ENCODE results near the gene NPAS3. TPM values are rescaled to one million over a fixed set of nuclear protein-coding genes. Genes with fewer than 3 reads are reported as not detected.

Gene NPAS3
- total RNA-seq, 1 donor from 2014 or later = not detected

GRCh38 chr14:33811721-33812120 is 873.0 kb downstream of the NPAS3 start:
- no peak overlapping the region for H2AFZ ChIP-seq (replicated peaks)
- Mint-ChIP-seq H3K4me3 (no peak overlapping the region), H3K4me1 (no peaks in the 10 kb centered on the region), H3K9me3 (no peaks in the 10 kb centered on the region), H3K27ac (no peak overlapping the region), H3K27me3 (ENCODE audit: insufficient read depth, low read depth) (peaks cover 4% of the 10 kb centered on the region), H3K36me3 (no peaks in the 10 kb centered on the region)
- H3K27me3 ChIP-seq = no peaks in the 10 kb centered on the region
- no peaks in the 10 kb centered on the region for H3K9me3 ChIP-seq (ENCODE audit: low read depth)
- no peaks in the 10 kb centered on the region for H3K79me2 ChIP-seq (ENCODE audit: low read depth)
- H3K4me1 ChIP-seq = no peaks in the 10 kb centered on the region
- no peaks in the 10 kb centered on the region for H3F3A ChIP-seq (ENCODE audit: low read depth)
- H4K20me1 ChIP-seq (ENCODE audit: low read depth) = no peaks in the 10 kb centered on the region
- H3K27ac ChIP-seq = no peak overlapping the region
- H3K36me3 ChIP-seq = no peaks in the 10 kb centered on the region
- no peak for DNase-seq (ENCODE audit: low spot score)
- no peak overlapping the region for H3K9ac ChIP-seq
- H3K4me3 ChIP-seq = no peak overlapping the region
- no peak overlapping the region for H3K4me2 ChIP-seq
- TF ChIP-seq CTCF (IDR thresholded peaks at IDR 0.05) = no peak

DNA sequence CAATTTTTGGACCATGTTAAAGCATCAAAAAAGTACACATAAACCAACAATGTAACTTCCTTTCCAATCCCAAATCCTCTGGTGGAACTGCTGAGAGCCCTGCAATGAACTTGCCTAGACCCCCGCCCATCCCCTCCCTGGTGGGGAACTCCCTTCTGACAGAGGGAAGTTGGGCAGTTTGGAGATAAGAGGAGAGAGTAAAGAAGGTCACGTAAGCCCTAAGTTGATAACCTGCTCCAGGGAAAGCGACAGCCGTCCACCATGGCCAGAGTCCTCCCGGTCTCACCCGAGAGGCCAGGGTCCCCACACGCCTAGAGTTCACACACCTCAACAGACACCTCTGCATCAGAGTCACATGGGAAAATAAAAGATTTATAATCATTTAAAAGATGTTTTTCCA is 873.5 kb downstream of the NPAS3 start:
- no peaks in the 10 kb centered on the region for H3K4me1 Mint-ChIP-seq
- H3K9me3 ChIP-seq (ENCODE audit: low read depth) = no peaks in the 10 kb centered on the region
- no peaks in the 10 kb centered on the region for H3F3A ChIP-seq (ENCODE audit: low read depth)
- TF ChIP-seq EZH2 (IDR thresholded peaks at IDR 0.05) = no peak
- TF ChIP-seq EZH2phosphoT487 (IDR thresholded peaks at IDR 0.05) = no peak
- TF ChIP-seq CTCF (IDR thresholded peaks at IDR 0.05) = no peak
- no peak overlapping the region for H2AFZ ChIP-seq (replicated peaks)
- no peaks in the 10 kb centered on the region for H3K36me3 Mint-ChIP-seq
- H3K27me3 ChIP-seq = no peaks in the 10 kb centered on the region
- no peak overlapping the region for H3K27ac ChIP-seq
- H3K9me3 Mint-ChIP-seq = no peaks in the 10 kb centered on the region
- no peaks in the 10 kb centered on the region for H4K20me1 ChIP-seq (ENCODE audit: low read depth)
- no peak for DNase-seq (ENCODE audit: low spot score)
- no peaks in the 10 kb centered on the region for H3K36me3 ChIP-seq
- H3K79me2 ChIP-seq (ENCODE audit: low read depth) = no peaks in the 10 kb centered on the region
- no peak overlapping the region for H3K27ac Mint-ChIP-seq
- no peak overlapping the region for H3K4me3 ChIP-seq
- H3K9ac ChIP-seq = no peak overlapping the region
- H3K27me3 Mint-ChIP-seq (ENCODE audit: insufficient read depth, low read depth) = peaks cover 4% of the 10 kb centered on the region
- H3K4me2 ChIP-seq = no peak overlapping the region
- no peaks in the 10 kb centered on the region for H3K4me1 ChIP-seq
- H3K4me3 Mint-ChIP-seq = no peak overlapping the region

DNA sequence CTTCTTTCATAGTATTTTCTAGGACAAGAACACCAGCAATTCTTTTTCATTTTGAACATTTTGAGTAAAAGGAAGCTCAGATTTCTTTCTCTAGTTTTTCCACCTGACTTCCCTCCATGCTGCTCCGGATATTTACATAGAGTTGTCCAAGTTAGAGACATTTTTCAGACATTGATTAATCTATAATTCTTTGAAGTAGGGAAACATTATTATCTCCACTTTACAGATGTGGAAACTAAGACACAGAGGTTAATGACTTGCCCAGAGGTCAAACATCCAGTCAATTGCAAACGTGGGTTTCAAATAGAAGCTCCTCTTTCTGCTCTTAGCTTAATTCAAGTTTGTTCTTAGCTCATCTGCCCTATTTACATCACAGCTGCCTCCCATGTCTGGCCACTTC is 873.9 kb downstream of the NPAS3 start:
- H3K36me3 Mint-ChIP-seq = no peaks in the 10 kb centered on the region
- no peaks in the 10 kb centered on the region for H3K79me2 ChIP-seq (ENCODE audit: low read depth)
- H3K27ac Mint-ChIP-seq = no peak overlapping the region
- H3K4me3 ChIP-seq = no peak overlapping the region
- no peak for DNase-seq (ENCODE audit: low spot score)
- H3K4me3 Mint-ChIP-seq = no peak overlapping the region
- no peak overlapping the region for H3K9ac ChIP-seq
- no peaks in the 10 kb centered on the region for H3K9me3 ChIP-seq (ENCODE audit: low read depth)
- H2AFZ ChIP-seq (replicated peaks) = no peak overlapping the region
- no peaks in the 10 kb centered on the region for H4K20me1 ChIP-seq (ENCODE audit: low read depth)
- H3K27me3 Mint-ChIP-seq (ENCODE audit: insufficient read depth, low read depth) = peaks cover 3% of the 10 kb centered on the region
- no peaks in the 10 kb centered on the region for H3K36me3 ChIP-seq
- H3F3A ChIP-seq (ENCODE audit: low read depth) = no peaks in the 10 kb centered on the region
- no peak overlapping the region for H3K27ac ChIP-seq
- H3K4me1 ChIP-seq = no peaks in the 10 kb centered on the region
- no peaks in the 10 kb centered on the region for H3K4me1 Mint-ChIP-seq
- no peak for TF ChIP-seq CTCF (IDR thresholded peaks at IDR 0.05)
- TF ChIP-seq EZH2phosphoT487 (IDR thresholded peaks at IDR 0.05) = no peak
- no peak for TF ChIP-seq EZH2 (IDR thresholded peaks at IDR 0.05)
- no peaks in the 10 kb centered on the region for H3K9me3 Mint-ChIP-seq
- no peak overlapping the region for H3K4me2 ChIP-seq
- H3K27me3 ChIP-seq = no peaks in the 10 kb centered on the region

DNA sequence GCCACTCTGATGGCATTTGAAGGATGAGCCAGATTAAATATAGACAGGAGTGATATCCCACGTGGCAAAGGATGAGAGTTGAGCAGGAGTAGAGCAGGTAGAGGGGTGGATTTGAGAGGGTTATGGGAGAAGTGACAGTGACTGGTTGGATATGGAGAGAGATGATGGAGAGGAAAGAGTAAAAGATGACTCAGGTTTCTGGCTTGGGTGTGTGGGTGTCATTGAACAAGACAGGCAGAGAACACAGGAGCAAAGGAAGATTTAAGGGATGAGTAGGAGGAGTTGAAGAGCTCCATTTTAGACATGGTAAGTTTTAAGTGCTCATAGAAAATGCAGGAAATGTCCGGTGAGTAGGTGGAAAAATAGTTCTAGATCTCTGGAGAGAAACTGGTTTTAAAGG is 875.3 kb downstream of the NPAS3 start:
- Mint-ChIP-seq H3K27ac (no peak overlapping the region), H3K36me3 (no peaks in the 10 kb centered on the region), H3K27me3 (ENCODE audit: insufficient read depth, low read depth) (peaks cover 2% of the 10 kb centered on the region), H3K9me3 (no peaks in the 10 kb centered on the region), H3K4me1 (no peaks in the 10 kb centered on the region), H3K4me3 (no peak overlapping the region)
- no peaks in the 10 kb centered on the region for H3K4me1 ChIP-seq
- no peaks in the 10 kb centered on the region for H4K20me1 ChIP-seq (ENCODE audit: low read depth)
- no peak overlapping the region for H3K4me3 ChIP-seq
- no peaks in the 10 kb centered on the region for H3K9me3 ChIP-seq (ENCODE audit: low read depth)
- H3F3A ChIP-seq (ENCODE audit: low read depth) = no peaks in the 10 kb centered on the region
- no peak overlapping the region for H3K4me2 ChIP-seq
- DNase-seq (ENCODE audit: low spot score) = no peak
- no peaks in the 10 kb centered on the region for H3K79me2 ChIP-seq (ENCODE audit: low read depth)
- TF ChIP-seq EZH2 (IDR thresholded peaks at IDR 0.05) = no peak
- TF ChIP-seq CTCF (IDR thresholded peaks at IDR 0.05) = no peak
- TF ChIP-seq EZH2phosphoT487 (IDR thresholded peaks at IDR 0.05) = no peak
- no peaks in the 10 kb centered on the region for H3K27me3 ChIP-seq
- H2AFZ ChIP-seq (replicated peaks) = no peak overlapping the region
- no peak overlapping the region for H3K27ac ChIP-seq
- H3K9ac ChIP-seq = no peak overlapping the region
- H3K36me3 ChIP-seq = no peaks in the 10 kb centered on the region
